OCI-LY7 (cell line): ENCODE data around the gene MSRB3.

Source experiments
- CTCF ChIP-seq: fragments of 200-600 bp; sonication (generic); conservative IDR thresholded peaks from 2 replicates; pipeline ENCODE4 v1.5.1; 2014; ENCODE audit warnings: mild to moderate bottlenecking, antibody characterized with exemption, low read length, moderate library complexity, mixed read lengths
- EZH2phosphoT487 ChIP-seq: fragments of 200-600 bp; sonication (generic); IDR thresholded peaks from 2 replicates; pipeline ENCODE4 v1.6.1; 2018; ENCODE audit warnings: low read depth, borderline replicate concordance, mild to moderate bottlenecking, mixed run types, antibody characterized with exemption, low read length, moderate library complexity, mixed read lengths

GRCh38 chr12:65415826-65416225 is 137.3 kb downstream of the MSRB3 start:
- TF ChIP-seq EZH2phosphoT487 (no peak), CTCF (no peak)
